Liver (tissue), 9 donors: ENCODE measurements around the gene WDR1. TPM values are rescaled to one million over a fixed set of nuclear protein-coding genes. Genes with fewer than 3 reads are reported as not detected.

ENCODE experiments used
- DNase-seq: peaks from one replicate; pipeline ENCODE4 v3.0.0-alpha.2; 2017; ENCODE audit warnings: low spot score
- H3K27ac ChIP-seq, 2 donors: one replicate each; pipeline ENCODE4 v1.7.0; 2013; ENCODE audit warnings: inconsistent platforms in 2 of 2, low read length in 2 of 2, control low read depth in 1 of 2, low read depth in 1 of 2, mild to moderate bottlenecking in 1 of 2
- H3K27me3 ChIP-seq, 4 donors: one replicate each; pipeline versions ENCODE4 v1.6.1 to v1.7.0; 2013; ENCODE audit warnings: low read length in 3 of 4, inconsistent platforms in 1 of 4, mild to moderate bottlenecking in 1 of 4, moderate library complexity in 1 of 4; ENCODE audit not compliant: control insufficient read depth in 4 of 4, insufficient read depth in 4 of 4
- H3K36me3 ChIP-seq, 4 donors: one replicate each; pipeline versions ENCODE4 v1.6.1 to v1.7.0; 2013; ENCODE audit warnings: low read length in 3 of 4, mild to moderate bottlenecking in 3 of 4, low read depth in 1 of 4, moderate library complexity in 1 of 4; ENCODE audit not compliant: control insufficient read depth in 4 of 4, insufficient read depth in 3 of 4
- H3K4me1 ChIP-seq, 4 donors: one replicate each; pipeline versions ENCODE4 v1.6.1 to v1.7.0; 2013; ENCODE audit warnings: low read length in 3 of 4, mild to moderate bottlenecking in 3 of 4, moderate library complexity in 1 of 4; ENCODE audit not compliant: control insufficient read depth in 4 of 4, insufficient read depth in 4 of 4
- H3K4me3 ChIP-seq, 3 donors: one replicate each; pipeline versions ENCODE4 v1.6.1 to v1.7.0; 2013; ENCODE audit warnings: low read length in 3 of 3, control low read depth in 1 of 3, low read depth in 1 of 3, mild to moderate bottlenecking in 1 of 3
- H3K9ac ChIP-seq, 2 donors: one replicate each; pipeline ENCODE4 v1.7.0; 2013; ENCODE audit warnings: low read length in 2 of 2, mild to moderate bottlenecking in 2 of 2, moderate library complexity in 2 of 2, control low read depth in 1 of 2, low read depth in 1 of 2
- H3K9me3 ChIP-seq, 4 donors: one replicate each; pipeline versions ENCODE4 v1.6.1 to v1.7.0; 2013; ENCODE audit warnings: low read length in 3 of 4; ENCODE audit not compliant: control insufficient read depth in 4 of 4
- EGR1 ChIP-seq, 2 donors: IDR thresholded peaks; 2 replicates each; pipeline ENCODE4 v1.6.1; 2016 to 2018; ENCODE audit warnings: antibody characterized with exemption in 2 of 2, low read depth in 2 of 2
- GABPA ChIP-seq, 2 donors: IDR thresholded peaks in 1 of 2; conservative IDR thresholded peaks in 1 of 2; 2 replicates each; pipeline ENCODE4 v1.6.1; 2016; ENCODE audit warnings: antibody characterized with exemption in 2 of 2, mild to moderate bottlenecking in 1 of 2, moderate library complexity in 1 of 2
- HNF4A ChIP-seq, 2 donors: conservative IDR thresholded peaks; 2 replicates each; pipeline ENCODE4 v1.6.1; 2016; ENCODE audit warnings: antibody characterized with exemption in 2 of 2, mild to moderate bottlenecking in 2 of 2
- HNF4G ChIP-seq: IDR thresholded peaks from 2 replicates; pipeline ENCODE4 v1.6.1; 2016; ENCODE audit warnings: antibody characterized with exemption
- JUND ChIP-seq, 2 donors: IDR thresholded peaks; 2 replicates each; pipeline ENCODE4 v1.6.1; 2016; ENCODE audit warnings: antibody characterized with exemption in 2 of 2
- NR2F2 ChIP-seq: IDR thresholded peaks from 2 replicates; pipeline ENCODE4 v1.6.1; 2016; ENCODE audit warnings: antibody characterized with exemption
- RAD21 ChIP-seq, 2 donors: IDR thresholded peaks; 2 replicates each; pipeline ENCODE4 v1.6.1; 2016; ENCODE audit warnings: antibody characterized with exemption in 2 of 2, mild to moderate bottlenecking in 2 of 2
- RXRA ChIP-seq, 2 donors: IDR thresholded peaks; 2 replicates each; pipeline ENCODE4 v1.6.1; 2017 to 2018; ENCODE audit warnings: antibody characterized with exemption in 2 of 2, mild to moderate bottlenecking in 1 of 2
- SP1 ChIP-seq: IDR thresholded peaks from 2 replicates; pipeline ENCODE4 v1.6.1; 2018; ENCODE audit warnings: antibody characterized with exemption, mild to moderate bottlenecking
- TAF1 ChIP-seq: conservative IDR thresholded peaks from 2 replicates; pipeline ENCODE4 v1.6.1; 2016; ENCODE audit warnings: antibody characterized with exemption, mild to moderate bottlenecking
- YY1 ChIP-seq: IDR thresholded peaks from 2 replicates; pipeline ENCODE4 v1.6.1; 2016; ENCODE audit warnings: antibody characterized with exemption, mild to moderate bottlenecking
- WGBS: extraction: QIAGEN DNeasy Blood & Tissue Kit; methylation state at CpG from one replicate; pipeline ENCODE4 v1.1.7; 2013; 5-methylcytosine and 5-hydroxymethylcytosine counted together
- polyA plus RNA-seq, 2 donors: library from polyadenylated mRNA; stranded (reverse) in 1 of 2; unstranded in 1 of 2; fragments of 200-250 nt in 1 of 2; fragments of >200 nt in 1 of 2; fragmentation: Nextera tagmentation in 1 of 2; extraction: Ambion mirVana in 1 of 2; gene quantifications; one replicate each; pipeline versions ENCODE4 v1.2.1 to v1.2.3, GENCODE V29; 2013 to 2015
- total RNA-seq, 2 donors: library from RNA; depleted of rRNA; stranded (reverse); fragments of >200 nt; gene quantifications; one replicate each; pipeline ENCODE4 v1.2.3, GENCODE V29; 2014
- TF ChIP-seq, protein P1 (sequence below): fragments of 150-350 bp; IDR thresholded peaks from 2 replicates; pipeline ENCODE4 v1.5.1; 2017; ENCODE audit warnings: improper control_type of control experiment, low read depth, low read length; ENCODE audit not compliant: missing input control
- TF ChIP-seq, protein P2 (sequence below): IDR thresholded peaks from 2 replicates; pipeline ENCODE4 v1.6.1; 2016; ENCODE audit warnings: antibody characterized with exemption
- TF ChIP-seq, protein P3 (sequence below): IDR thresholded peaks from 2 replicates; pipeline ENCODE4 v1.6.1; 2016; ENCODE audit warnings: antibody characterized with exemption, mild to moderate bottlenecking
- TF ChIP-seq, protein P4 (sequence below): IDR thresholded peaks from 2 replicates; pipeline ENCODE4 v1.6.1; 2016; ENCODE audit warnings: antibody characterized with exemption
- donor health status: healthy.
- donor health status: healthy.
- donor health status: healthy.
- donor health status: healthy.
- donor health status: healthy.

Gene WDR1
- total and polyA plus RNA-seq, 4 donors, result 31.1 to 97.4 (median 65.7) TPM

DNA sequence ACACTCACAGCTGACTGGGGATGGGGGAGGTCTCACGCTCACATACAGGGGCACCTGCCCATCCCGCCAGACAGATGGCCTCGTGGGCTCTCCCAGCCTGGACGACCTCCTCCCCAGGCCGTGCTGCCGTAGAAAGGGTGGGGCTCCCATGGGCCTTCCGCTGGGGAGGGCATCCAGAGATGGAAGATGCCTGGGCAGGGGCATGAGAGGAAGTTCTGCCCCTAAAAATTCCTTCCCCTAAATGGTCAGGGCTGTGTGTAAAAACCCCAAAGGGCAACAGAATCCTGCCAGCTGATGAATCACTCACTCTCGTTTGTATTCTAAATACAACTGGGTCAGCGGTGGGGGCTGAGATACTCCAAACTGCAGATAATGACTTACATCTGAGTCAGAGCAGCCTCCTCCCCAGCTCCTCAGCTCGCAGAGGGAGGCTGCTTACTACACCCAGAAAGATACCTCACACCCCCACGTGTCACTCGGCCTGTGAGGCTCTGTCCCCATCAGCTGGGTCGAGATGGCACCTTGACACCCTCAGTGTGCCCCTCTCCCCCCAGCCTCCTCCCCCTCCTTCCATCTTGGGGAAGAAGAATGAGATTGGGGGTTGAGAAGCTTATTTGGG lies 10.1 kb downstream of the WDR1 start:
- Histone ChIP-seq H3K27ac (peak overlapping the region; percentile 20 to 39), H3K27me3 (no peaks in the 10 kb centered on the region), H3K9me3 (no peaks in the 10 kb centered on the region), H3K36me3 (peaks cover 3 to 20% (median 7%) of the 10 kb centered on the region in 4 donors), H3K4me1 (peaks cover 5 to 18% (median 14%) of the 10 kb centered on the region in 4 donors), H3K9ac (no peak overlapping the region), H3K4me3 (no peak overlapping the region)
- WGBS, result 74% methylated on average over 13 of the region's 13 CpGs
- TF ChIP-seq HNF4G, result no peak
- TF ChIP-seq NR2F2, result peak; percentile 12
- no peak for TF ChIP-seq GABPA (IDR thresholded peaks at IDR 0.05 in 1 of 2, conservative IDR thresholded peaks at IDR 0.05 in 1 of 2)
- TF ChIP-seq, protein P1, sequence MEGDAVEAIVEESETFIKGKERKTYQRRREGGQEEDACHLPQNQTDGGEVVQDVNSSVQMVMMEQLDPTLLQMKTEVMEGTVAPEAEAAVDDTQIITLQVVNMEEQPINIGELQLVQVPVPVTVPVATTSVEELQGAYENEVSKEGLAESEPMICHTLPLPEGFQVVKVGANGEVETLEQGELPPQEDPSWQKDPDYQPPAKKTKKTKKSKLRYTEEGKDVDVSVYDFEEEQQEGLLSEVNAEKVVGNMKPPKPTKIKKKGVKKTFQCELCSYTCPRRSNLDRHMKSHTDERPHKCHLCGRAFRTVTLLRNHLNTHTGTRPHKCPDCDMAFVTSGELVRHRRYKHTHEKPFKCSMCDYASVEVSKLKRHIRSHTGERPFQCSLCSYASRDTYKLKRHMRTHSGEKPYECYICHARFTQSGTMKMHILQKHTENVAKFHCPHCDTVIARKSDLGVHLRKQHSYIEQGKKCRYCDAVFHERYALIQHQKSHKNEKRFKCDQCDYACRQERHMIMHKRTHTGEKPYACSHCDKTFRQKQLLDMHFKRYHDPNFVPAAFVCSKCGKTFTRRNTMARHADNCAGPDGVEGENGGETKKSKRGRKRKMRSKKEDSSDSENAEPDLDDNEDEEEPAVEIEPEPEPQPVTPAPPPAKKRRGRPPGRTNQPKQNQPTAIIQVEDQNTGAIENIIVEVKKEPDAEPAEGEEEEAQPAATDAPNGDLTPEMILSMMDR, result no peak
- TF ChIP-seq TAF1, result no peak
- no peak for TF ChIP-seq EGR1 (IDR thresholded peaks at IDR 0.05; ENCODE audit: low read depth in 2 of 2)
- no peak for TF ChIP-seq HNF4A (conservative IDR thresholded peaks at IDR 0.05)
- TF ChIP-seq RXRA (IDR thresholded peaks at IDR 0.05), result no peak
- TF ChIP-seq, protein P2, sequence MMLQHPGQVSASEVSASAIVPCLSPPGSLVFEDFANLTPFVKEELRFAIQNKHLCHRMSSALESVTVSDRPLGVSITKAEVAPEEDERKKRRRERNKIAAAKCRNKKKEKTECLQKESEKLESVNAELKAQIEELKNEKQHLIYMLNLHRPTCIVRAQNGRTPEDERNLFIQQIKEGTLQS, result no peak
- TF ChIP-seq RAD21 (IDR thresholded peaks at IDR 0.05), result no peak
- no peak for TF ChIP-seq SP1
- peak in 1 of 2 donors; percentile 77 for TF ChIP-seq JUND (IDR thresholded peaks at IDR 0.05)
- DNase-seq, result no peak

DNA sequence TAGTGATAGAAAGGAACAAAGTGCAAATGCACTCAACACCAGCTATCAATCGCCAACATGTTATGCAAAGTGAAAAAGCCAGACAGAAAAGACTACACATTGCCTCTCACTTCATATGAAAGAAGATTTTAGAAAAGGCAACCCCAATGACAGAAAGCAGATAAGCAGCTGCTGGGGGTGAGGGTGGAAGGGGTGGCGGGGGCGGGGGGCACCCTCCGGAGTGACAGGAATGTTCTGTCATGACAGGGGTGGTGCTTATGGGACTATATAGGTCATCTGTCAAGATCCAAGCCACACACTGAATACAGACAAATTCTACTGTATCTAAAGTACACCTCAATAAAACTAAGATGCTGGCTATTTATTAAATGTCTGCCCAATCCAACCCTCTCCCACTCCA lies 10.7 kb downstream of the WDR1 start:
- no peak overlapping the region for H3K4me3 ChIP-seq
- 78% methylated on average over 4 of the region's 4 CpGs for WGBS
- H3K27me3 ChIP-seq, result no peaks in the 10 kb centered on the region
- no peak for TF ChIP-seq JUND (IDR thresholded peaks at IDR 0.05)
- peak in 1 of 2 donors; percentile 10 for TF ChIP-seq HNF4A (conservative IDR thresholded peaks at IDR 0.05)
- H3K27ac ChIP-seq, result peak overlapping the region; percentile 13 to 39
- H3K9ac ChIP-seq, result no peak overlapping the region
- no peak for DNase-seq
- H3K4me1 ChIP-seq, result peaks cover 5 to 18% (median 14%) of the 10 kb centered on the region in 4 donors
- peaks cover 3 to 17% (median 7%) of the 10 kb centered on the region in 4 donors for H3K36me3 ChIP-seq
- H3K9me3 ChIP-seq, result no peaks in the 10 kb centered on the region

DNA sequence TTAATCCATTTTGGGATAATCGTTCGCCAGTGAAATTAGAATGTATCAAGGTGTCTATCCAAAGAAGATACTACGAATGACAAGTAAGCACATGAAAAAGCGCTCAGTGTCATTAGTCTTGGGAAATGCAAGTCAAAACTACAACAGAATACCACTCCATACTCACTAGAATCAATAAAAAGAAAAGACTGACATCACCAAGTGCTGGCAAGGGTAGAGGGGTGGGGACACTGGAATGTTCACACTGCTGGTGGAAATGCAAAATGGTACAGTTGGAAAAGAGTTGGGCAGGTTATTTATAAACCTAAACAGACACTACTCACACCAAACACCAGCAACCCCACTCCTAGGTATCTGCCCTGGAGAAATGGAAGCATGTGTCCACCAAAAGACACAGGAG lies 11.2 kb downstream of the WDR1 start:
- H3K36me3 ChIP-seq, result peaks cover 3 to 17% (median 7%) of the 10 kb centered on the region in 4 donors
- peaks cover 5 to 18% (median 14%) of the 10 kb centered on the region in 4 donors for H3K4me1 ChIP-seq
- H3K9me3 ChIP-seq, result no peaks in the 10 kb centered on the region
- H3K27me3 ChIP-seq, result no peaks in the 10 kb centered on the region
- no peak overlapping the region for H3K27ac ChIP-seq
- no peak overlapping the region for H3K9ac ChIP-seq
- no peak overlapping the region for H3K4me3 ChIP-seq
- DNase-seq, result no peak
- WGBS, result 84% methylated on average over 4 of the region's 4 CpGs
- TF ChIP-seq GABPA (IDR thresholded peaks at IDR 0.05 in 1 of 2, conservative IDR thresholded peaks at IDR 0.05 in 1 of 2) (no peak), RXRA (IDR thresholded peaks at IDR 0.05) (no peak), YY1 (no peak), JUND (IDR thresholded peaks at IDR 0.05) (no peak), HNF4G (no peak), EGR1 (IDR thresholded peaks at IDR 0.05; ENCODE audit: low read depth in 2 of 2) (no peak)
- TF ChIP-seq, protein P3, sequence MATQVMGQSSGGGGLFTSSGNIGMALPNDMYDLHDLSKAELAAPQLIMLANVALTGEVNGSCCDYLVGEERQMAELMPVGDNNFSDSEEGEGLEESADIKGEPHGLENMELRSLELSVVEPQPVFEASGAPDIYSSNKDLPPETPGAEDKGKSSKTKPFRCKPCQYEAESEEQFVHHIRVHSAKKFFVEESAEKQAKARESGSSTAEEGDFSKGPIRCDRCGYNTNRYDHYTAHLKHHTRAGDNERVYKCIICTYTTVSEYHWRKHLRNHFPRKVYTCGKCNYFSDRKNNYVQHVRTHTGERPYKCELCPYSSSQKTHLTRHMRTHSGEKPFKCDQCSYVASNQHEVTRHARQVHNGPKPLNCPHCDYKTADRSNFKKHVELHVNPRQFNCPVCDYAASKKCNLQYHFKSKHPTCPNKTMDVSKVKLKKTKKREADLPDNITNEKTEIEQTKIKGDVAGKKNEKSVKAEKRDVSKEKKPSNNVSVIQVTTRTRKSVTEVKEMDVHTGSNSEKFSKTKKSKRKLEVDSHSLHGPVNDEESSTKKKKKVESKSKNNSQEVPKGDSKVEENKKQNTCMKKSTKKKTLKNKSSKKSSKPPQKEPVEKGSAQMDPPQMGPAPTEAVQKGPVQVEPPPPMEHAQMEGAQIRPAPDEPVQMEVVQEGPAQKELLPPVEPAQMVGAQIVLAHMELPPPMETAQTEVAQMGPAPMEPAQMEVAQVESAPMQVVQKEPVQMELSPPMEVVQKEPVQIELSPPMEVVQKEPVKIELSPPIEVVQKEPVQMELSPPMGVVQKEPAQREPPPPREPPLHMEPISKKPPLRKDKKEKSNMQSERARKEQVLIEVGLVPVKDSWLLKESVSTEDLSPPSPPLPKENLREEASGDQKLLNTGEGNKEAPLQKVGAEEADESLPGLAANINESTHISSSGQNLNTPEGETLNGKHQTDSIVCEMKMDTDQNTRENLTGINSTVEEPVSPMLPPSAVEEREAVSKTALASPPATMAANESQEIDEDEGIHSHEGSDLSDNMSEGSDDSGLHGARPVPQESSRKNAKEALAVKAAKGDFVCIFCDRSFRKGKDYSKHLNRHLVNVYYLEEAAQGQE, result no peak
- TF ChIP-seq, protein P1, result no peak
- TF ChIP-seq, protein P4, sequence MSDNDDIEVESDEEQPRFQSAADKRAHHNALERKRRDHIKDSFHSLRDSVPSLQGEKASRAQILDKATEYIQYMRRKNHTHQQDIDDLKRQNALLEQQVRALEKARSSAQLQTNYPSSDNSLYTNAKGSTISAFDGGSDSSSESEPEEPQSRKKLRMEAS, result no peak
- TF ChIP-seq, protein P2, result no peak
